Measurements from ENCODE around the gene TMEM154.

The TMEM154 gene

GRCh38 chr4:152663203-152664066, 16.4 kb downstream of the TMEM154 start:
- H4K20me1 ChIP-seq (ENCODE audit: insufficient read depth, low read length) = no peaks in the 10 kb centered on the region
- H3K27ac ChIP-seq (ENCODE audit: low read depth, low read length, poor library complexity, severe bottlenecking) = peak overlapping the region; percentile 97
- H3F3A ChIP-seq (ENCODE audit: insufficient read depth, low read length) = peaks cover 11% of the 10 kb centered on the region; the same call in 1 of the 2 replicates
- peak overlapping the region; percentile 52 for H3K9ac ChIP-seq (ENCODE audit: low read length)
- H3K4me1 ChIP-seq (ENCODE audit: insufficient read depth, low read length, severe bottlenecking) = peaks cover 92% of the 10 kb centered on the region
- no peaks in the 10 kb centered on the region for H3K36me3 ChIP-seq (ENCODE audit: insufficient read depth, low read length)
- TF ChIP-seq EZH2 (IDR thresholded peaks at IDR 0.05; ENCODE audit: borderline replicate concordance, low read length) (no peak), CTCF (IDR thresholded peaks at IDR 0.05; ENCODE audit: low read length) (no peak)
- H3K27me3 ChIP-seq (ENCODE audit: insufficient read depth, low read length) = no peaks in the 10 kb centered on the region
- peak overlapping the region; percentile 67 for H3K4me2 ChIP-seq (ENCODE audit: low read length)
- H2AFZ ChIP-seq (ENCODE audit: low read length) = no peak overlapping the region
- no peaks in the 10 kb centered on the region; the same call in 1 of the 2 replicates for H3K9me3 ChIP-seq (ENCODE audit: low read length)
- H3K79me2 ChIP-seq (ENCODE audit: insufficient read depth, low read length) = no peaks in the 10 kb centered on the region
- no peaks in the 10 kb centered on the region for H3K9me2 ChIP-seq (ENCODE audit: low read depth, low read length)
- H3K4me3 ChIP-seq (ENCODE audit: low read depth, low read length, poor library complexity, severe bottlenecking) = peak overlapping the region; percentile 43

- Histone ChIP-seq H3K4me1 (ENCODE audit: insufficient read depth, low read length, severe bottlenecking) (peaks cover 74% of the 10 kb centered on the region), H3K9ac (ENCODE audit: low read length) (peak overlapping the region; percentile 48; the same call in 1 of the 2 replicates), H3K9me2 (ENCODE audit: low read depth, low read length) (no peaks in the 10 kb centered on the region), H3F3A (ENCODE audit: insufficient read depth, low read length) (peaks cover 11% of the 10 kb centered on the region; the same call in 1 of the 2 replicates), H2AFZ (ENCODE audit: low read length) (no peak overlapping the region), H3K4me2 (ENCODE audit: low read length) (peak overlapping the region; percentile 67), H4K20me1 (ENCODE audit: insufficient read depth, low read length) (no peaks in the 10 kb centered on the region), H3K9me3 (ENCODE audit: low read length) (peaks cover 11% of the 10 kb centered on the region), H3K79me2 (ENCODE audit: insufficient read depth, low read length) (no peaks in the 10 kb centered on the region), H3K4me3 (ENCODE audit: low read depth, low read length, poor library complexity, severe bottlenecking) (no peak overlapping the region), H3K27me3 (ENCODE audit: insufficient read depth, low read length) (no peaks in the 10 kb centered on the region), H3K27ac (ENCODE audit: low read depth, low read length, poor library complexity, severe bottlenecking) (peak overlapping the region; percentile 97), H3K36me3 (ENCODE audit: insufficient read depth, low read length) (no peaks in the 10 kb centered on the region; the same call in 1 of the 2 replicates)
- no peak for TF ChIP-seq EZH2 (IDR thresholded peaks at IDR 0.05; ENCODE audit: borderline replicate concordance, low read length)
- TF ChIP-seq CTCF (IDR thresholded peaks at IDR 0.05; ENCODE audit: low read length) = no peak
These were observed 18.1 kb downstream of the TMEM154 start for GRCh38 chr4:152661649-152662048.

- peaks cover 11% of the 10 kb centered on the region; the same call in 1 of the 2 replicates for H3F3A ChIP-seq (ENCODE audit: insufficient read depth, low read length)
- peak overlapping the region; percentile 97 for H3K27ac ChIP-seq (ENCODE audit: low read depth, low read length, poor library complexity, severe bottlenecking)
- peak overlapping the region; percentile 39 for H3K4me3 ChIP-seq (ENCODE audit: low read depth, low read length, poor library complexity, severe bottlenecking)
- H3K4me1 ChIP-seq (ENCODE audit: insufficient read depth, low read length, severe bottlenecking) = peaks cover 62% of the 10 kb centered on the region
- H3K9me2 ChIP-seq (ENCODE audit: low read depth, low read length) = no peaks in the 10 kb centered on the region
- H2AFZ ChIP-seq (ENCODE audit: low read length) = peak overlapping the region; percentile 90
- peak overlapping the region; percentile 67 for H3K4me2 ChIP-seq (ENCODE audit: low read length)
- H3K79me2 ChIP-seq (ENCODE audit: insufficient read depth, low read length) = no peaks in the 10 kb centered on the region
- peaks cover 3% of the 10 kb centered on the region; the same call in 1 of the 2 replicates for H3K36me3 ChIP-seq (ENCODE audit: insufficient read depth, low read length)
- no peaks in the 10 kb centered on the region for H3K27me3 ChIP-seq (ENCODE audit: insufficient read depth, low read length)
- no peaks in the 10 kb centered on the region for H4K20me1 ChIP-seq (ENCODE audit: insufficient read depth, low read length)
- H3K9me3 ChIP-seq (ENCODE audit: low read length) = peaks cover 18% of the 10 kb centered on the region
- peak overlapping the region; percentile 48 for H3K9ac ChIP-seq (ENCODE audit: low read length)
- TF ChIP-seq EZH2 (IDR thresholded peaks at IDR 0.05; ENCODE audit: borderline replicate concordance, low read length) = no peak
- no peak for TF ChIP-seq CTCF (IDR thresholded peaks at IDR 0.05; ENCODE audit: low read length)
These were observed 19.3 kb downstream of the TMEM154 start for GRCh38 chr4:152660526-152660925.

Data from OCI-LY1 (cell line).